ENCODE data around the gene CPT1A.

The CPT1A gene

DNA sequence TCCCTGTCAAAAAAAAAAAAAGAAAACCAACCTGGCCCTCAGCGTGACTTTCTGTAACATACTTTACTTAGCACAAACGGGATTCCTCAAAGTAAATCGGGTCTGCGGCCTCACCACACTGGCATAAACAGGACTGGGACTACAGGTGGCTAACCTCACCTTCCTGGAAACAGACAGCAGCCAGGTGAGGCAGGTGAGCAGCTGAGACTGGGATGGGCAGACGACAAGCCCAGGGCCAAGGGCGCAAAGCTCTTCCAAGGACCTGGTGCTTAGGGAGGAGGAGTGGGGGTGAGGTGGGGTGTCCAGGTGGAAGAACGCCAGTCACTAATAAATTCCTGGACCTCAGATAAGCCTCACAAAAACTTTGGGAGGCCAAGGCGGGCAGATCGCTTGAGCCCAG, 15.0 kb downstream of the CPT1A start:
- no peak for DNase-seq (ENCODE audit: low spot score)
- TF ChIP-seq CTCF (IDR thresholded peaks at IDR 0.05; ENCODE audit: borderline replicate concordance, control extremely low read depth, extremely low read depth, insufficient read depth, missing control alignments), result no peak
- in situ Hi-C loops (cut with MboI; ENCODE audit: low sequenced_read_pairs, unreplicated experiment), result no loop called here

GRCh38 chr11:68825571-68825970, 16.1 kb downstream of the CPT1A start:
- TF ChIP-seq CTCF (IDR thresholded peaks at IDR 0.05; ENCODE audit: borderline replicate concordance, control extremely low read depth, extremely low read depth, insufficient read depth, missing control alignments), result peak; percentile 26
- in situ Hi-C loops (cut with MboI; ENCODE audit: low sequenced_read_pairs, unreplicated experiment), result no loop called here
- DNase-seq (ENCODE audit: low spot score), result no peak

DNA sequence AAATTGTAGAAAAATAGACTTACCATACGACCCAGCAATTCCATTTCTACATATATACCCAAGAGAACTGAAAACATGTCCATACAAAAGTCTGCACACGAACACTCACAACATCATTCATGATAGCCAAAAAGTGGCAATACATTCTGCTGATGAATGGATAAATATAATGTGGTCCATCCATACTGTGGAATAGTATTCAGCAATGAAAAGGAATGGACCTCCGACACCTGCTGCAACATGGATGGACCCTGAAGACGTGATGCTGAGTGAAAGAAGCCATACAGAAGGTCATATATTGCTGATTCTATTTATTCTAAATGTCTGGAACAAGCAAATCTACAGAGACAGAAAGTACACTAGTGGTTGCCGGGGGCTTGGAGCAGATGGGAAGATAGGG, 19.2 kb downstream of the CPT1A start:
- no peak for TF ChIP-seq CTCF (IDR thresholded peaks at IDR 0.05; ENCODE audit: borderline replicate concordance, control extremely low read depth, extremely low read depth, insufficient read depth, missing control alignments)
- no peak for DNase-seq (ENCODE audit: low spot score)
- in situ Hi-C loops (cut with MboI; ENCODE audit: low sequenced_read_pairs, unreplicated experiment), result no loop called here

GRCh38 chr11:68821670-68822069, 20.0 kb downstream of the CPT1A start:
- in situ Hi-C loops (cut with MboI; ENCODE audit: low sequenced_read_pairs, unreplicated experiment), result no loop called here
- no peak for TF ChIP-seq CTCF (IDR thresholded peaks at IDR 0.05; ENCODE audit: borderline replicate concordance, control extremely low read depth, extremely low read depth, insufficient read depth, missing control alignments)
- DNase-seq (ENCODE audit: low spot score), result no peak

GRCh38 chr11:68819362-68819761, 22.4 kb downstream of the CPT1A start:
- in situ Hi-C loops (cut with MboI; ENCODE audit: low sequenced_read_pairs, unreplicated experiment), result no loop called here
- no peak for TF ChIP-seq CTCF (IDR thresholded peaks at IDR 0.05; ENCODE audit: borderline replicate concordance, control extremely low read depth, extremely low read depth, insufficient read depth, missing control alignments)
- no peak for DNase-seq (ENCODE audit: low spot score)

- no peak for DNase-seq (ENCODE audit: low spot score)
- no peak for TF ChIP-seq CTCF (IDR thresholded peaks at IDR 0.05; ENCODE audit: borderline replicate concordance, control extremely low read depth, extremely low read depth, insufficient read depth, missing control alignments)
- in situ Hi-C loops (cut with MboI; ENCODE audit: low sequenced_read_pairs, unreplicated experiment), result no loop called here
Observed at GRCh38 chr11:68818181-68818580, 23.5 kb downstream of the CPT1A start.

DNA sequence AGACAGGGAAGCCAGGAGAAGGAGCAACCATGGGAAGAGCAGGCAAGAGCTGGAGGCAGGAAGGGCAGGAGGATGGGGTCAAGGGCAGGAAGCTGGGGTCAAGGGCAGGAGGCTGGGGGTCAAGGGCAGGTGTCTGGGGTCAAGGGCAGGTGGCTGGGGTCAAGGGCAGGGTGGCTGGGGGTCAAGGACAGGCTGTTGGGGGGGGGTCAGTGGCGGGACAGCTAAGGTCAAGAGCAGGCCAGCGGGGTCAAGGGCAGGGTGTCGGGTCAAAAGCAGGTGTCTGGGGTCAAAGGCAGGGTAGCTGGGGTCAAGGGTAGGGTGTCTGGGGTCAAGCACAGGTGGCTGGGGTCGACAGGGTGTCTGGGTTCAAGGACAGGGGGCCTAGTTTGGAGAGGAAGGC, 24.2 kb downstream of the CPT1A start:
- DNase-seq (ENCODE audit: low spot score), result no peak
- in situ Hi-C loops (cut with MboI; ENCODE audit: low sequenced_read_pairs, unreplicated experiment), result no loop called here
- TF ChIP-seq CTCF (IDR thresholded peaks at IDR 0.05; ENCODE audit: borderline replicate concordance, control extremely low read depth, extremely low read depth, insufficient read depth, missing control alignments), result no peak
